ENCODE measurements around the gene ZDHHC18. TPM values are rescaled to one million over a fixed set of nuclear protein-coding genes. Genes with fewer than 3 reads are reported as not detected.

ZDHHC18 gene
- total RNA-seq, 4 donors from 2014 or later: 21.4 to 40.3 (median 31.7) TPM

DNA sequence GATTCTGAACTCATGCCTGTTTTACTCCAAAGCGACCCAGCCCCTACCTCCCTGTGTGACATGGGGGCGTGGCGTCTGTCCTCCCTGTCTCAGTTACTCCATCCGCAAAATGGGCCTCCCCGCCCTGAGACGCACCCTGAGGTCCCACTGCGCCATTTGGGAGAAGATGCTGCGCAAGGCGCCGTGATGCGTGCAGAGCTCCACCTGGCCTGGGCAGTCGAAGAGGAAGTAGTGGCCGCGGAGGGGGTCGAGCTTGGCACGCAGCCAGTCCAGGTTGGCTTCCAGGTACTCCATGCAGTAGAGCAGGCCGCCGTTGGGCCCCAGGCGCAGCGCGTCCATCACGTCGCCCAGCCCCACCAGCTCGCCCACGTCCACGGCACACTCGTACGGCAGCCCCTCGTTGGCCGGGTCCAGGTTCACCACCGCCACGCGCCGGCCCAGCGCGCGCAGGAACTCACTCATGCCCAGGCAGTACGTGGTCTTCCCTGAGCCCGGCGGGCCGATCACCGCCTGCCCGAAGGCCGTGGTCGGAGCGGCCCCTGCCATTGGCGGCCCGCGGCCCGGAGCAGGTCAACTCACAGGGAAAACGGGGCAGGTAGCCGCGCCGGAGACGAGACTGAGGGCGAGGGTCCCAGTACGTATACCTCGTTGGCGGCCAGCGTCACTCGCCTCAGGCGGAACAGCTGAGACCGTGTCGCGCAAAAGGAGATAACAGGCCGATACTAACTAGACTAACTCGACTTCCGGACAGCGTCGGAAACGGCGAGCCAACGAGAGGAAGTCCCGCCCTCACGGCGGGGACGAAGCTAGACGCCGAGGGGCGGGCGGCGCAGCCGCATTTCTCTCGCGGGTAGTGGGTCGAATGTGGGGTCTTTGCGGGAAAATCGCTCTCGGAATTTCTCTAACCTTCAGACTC lies 63.3 kb downstream of the ZDHHC18 start, which contains the start of gene GPN2:
Gene GPN2, minus strand, starts transcription at position 733 of the 916 bp plus-strand sequence. Its CDS starts 187 bp downstream, at position 546.
- TF ChIP-seq, protein P1, sequence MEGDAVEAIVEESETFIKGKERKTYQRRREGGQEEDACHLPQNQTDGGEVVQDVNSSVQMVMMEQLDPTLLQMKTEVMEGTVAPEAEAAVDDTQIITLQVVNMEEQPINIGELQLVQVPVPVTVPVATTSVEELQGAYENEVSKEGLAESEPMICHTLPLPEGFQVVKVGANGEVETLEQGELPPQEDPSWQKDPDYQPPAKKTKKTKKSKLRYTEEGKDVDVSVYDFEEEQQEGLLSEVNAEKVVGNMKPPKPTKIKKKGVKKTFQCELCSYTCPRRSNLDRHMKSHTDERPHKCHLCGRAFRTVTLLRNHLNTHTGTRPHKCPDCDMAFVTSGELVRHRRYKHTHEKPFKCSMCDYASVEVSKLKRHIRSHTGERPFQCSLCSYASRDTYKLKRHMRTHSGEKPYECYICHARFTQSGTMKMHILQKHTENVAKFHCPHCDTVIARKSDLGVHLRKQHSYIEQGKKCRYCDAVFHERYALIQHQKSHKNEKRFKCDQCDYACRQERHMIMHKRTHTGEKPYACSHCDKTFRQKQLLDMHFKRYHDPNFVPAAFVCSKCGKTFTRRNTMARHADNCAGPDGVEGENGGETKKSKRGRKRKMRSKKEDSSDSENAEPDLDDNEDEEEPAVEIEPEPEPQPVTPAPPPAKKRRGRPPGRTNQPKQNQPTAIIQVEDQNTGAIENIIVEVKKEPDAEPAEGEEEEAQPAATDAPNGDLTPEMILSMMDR (IDR thresholded peaks at IDR 0.05; ENCODE audit: low read depth): no peak

DNA sequence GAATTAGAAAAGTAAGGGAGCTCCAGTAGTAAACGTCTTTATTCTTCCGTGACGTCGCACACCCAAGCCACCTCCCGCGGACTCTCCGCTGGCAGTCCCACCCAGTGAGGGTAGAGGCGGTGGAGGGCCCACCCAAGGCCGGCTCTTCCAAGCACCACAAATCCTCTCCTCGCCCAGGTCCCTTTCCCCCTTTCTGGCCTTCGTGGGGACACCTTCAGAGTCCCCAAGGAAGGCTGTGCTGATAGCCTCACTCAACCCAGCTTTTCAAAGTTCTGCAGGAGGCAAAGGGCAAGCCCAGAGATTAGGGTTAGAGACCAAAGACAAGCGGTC lies 63.9 kb downstream of the ZDHHC18 start:
- TF ChIP-seq, protein P1 (IDR thresholded peaks at IDR 0.05; ENCODE audit: low read depth): no peak

DNA sequence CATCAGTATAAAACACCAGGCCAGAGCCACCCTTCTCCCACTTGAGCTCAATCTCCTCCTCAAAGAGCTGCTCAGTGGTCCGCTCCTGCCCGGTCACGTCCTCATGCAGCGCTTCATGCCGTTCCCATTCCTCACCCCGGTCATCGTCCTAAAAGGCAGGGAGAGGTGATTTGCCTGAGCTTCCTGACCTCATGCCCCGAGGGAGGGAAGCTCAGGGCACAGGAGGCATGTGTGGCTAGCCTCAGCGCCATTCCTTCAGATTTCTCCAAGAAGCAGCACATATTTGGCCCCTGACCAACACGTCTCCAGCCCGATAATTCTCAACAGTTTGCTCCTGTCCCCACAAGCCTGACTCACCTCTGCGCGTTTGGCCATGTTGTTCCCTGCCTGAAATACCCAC lies 67.8 kb downstream of the ZDHHC18 start:
- TF ChIP-seq, protein P1 (IDR thresholded peaks at IDR 0.05; ENCODE audit: low read depth): no peak

DNA sequence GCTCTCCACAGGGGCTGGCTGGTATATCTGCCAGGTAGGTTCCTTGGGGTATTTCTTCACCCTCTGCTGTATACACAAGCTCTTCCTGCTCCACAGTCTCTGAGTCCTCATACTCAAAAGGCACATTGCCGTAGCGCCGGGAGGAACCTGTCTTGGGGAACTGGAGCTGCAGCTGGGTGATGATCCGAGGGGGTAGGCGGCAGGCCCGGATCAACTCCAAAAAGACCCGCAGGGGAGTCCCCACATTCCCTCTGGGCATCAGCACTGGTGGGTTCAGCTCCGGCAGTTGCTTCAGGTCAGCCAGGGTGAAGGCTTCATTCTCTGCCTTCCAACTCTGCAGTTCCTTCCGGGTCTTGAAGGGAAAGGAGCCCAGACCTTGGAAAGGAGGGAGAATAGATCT lies 70.9 kb downstream of the ZDHHC18 start:
- TF ChIP-seq, protein P1 (IDR thresholded peaks at IDR 0.05; ENCODE audit: low read depth): no peak

DNA sequence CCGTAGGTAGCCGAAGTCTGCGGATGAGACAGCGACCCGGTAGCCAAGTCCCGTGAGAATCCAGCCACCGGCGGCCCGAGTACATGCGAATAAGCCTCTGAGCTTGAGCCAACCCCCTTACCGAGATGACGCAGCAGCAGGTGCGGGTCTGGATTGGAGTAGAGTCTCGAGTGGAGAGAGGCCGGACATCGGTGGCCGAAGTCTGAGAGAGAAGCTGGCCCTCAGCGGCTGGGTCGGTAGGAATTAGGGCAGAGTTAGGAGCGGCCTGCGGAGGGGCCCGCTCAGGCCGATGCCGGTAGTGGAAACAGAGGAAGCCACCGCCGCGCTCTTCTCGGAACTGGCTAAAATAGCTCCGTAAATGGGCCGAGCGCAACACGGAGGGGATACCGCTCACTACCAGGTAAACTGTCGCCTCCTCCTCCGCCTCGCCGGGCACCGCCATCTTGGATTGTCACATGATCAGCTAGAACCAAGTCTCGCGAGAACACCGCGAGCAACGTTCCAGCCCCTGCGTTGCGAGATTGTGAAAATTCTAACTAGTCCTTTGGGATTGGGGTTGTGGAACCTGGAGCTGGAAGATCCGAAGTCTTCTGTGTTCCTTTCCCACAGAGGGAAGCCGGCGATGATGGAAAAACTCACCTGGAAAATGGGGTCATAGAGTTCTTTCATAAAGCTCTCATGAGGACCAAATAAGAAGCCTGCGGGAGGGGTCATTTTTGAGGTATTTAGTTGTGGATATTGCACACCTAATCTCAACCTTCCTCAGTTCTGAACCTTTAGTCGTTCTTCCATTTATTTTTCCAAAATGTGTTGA lies 73.7 kb downstream of the ZDHHC18 start, which contains the start of gene GPATCH3:
Gene GPATCH3, minus strand, starts transcription at position 467 of the 814 bp plus-strand sequence. Its CDS starts 25 bp downstream, at position 442.
- TF ChIP-seq, protein P1 (IDR thresholded peaks at IDR 0.05; ENCODE audit: low read depth): no peak

DNA sequence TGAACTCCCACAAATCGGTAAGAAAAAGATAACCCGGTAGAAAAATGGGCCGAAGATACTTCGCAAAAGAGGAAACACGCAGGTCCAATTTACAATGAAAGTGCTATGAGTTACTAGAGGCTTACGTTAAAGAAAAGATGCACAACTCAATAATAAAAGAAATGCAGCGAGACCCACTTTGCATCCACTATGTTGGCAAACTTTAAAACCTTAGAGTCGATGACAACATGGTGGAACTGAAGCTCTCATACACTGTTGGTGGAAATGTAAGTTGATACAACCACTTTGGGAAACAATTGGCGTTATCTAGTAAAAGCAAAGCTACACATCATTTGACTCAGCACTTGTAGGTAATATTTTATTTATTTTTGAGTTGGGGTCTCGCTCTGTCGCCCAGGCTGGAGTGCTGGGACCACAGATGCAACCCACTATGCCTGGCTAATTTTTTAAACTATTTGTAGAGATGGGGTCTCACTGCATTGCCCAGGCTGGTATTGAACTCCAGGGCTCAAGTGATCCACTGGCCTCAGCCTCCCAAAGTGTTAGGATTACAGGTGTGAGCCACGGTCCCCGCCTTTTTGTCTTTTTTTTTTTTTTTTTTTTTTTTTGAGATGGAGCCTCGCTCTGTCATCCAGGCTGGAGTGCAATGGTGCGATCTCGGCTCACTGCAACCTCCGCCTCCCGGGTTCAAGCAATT lies 74.5 kb downstream of the ZDHHC18 start:
- TF ChIP-seq, protein P1 (IDR thresholded peaks at IDR 0.05; ENCODE audit: low read depth): no peak

Small RNA genes lying within 50 kb of the gene (small RNA-seq; reads per million reads assigned to genes)
- not detected for gene RN7SL165P

Other genes starting within 250 kb of the ZDHHC18 start
- gene ARID1A, start 130.7 kb upstream of the ZDHHC18 start, total RNA-seq: 10 to 100 TPM; 25.1 to 50.7 (median 31.3) TPM
- gene PIGV, start 38.7 kb upstream of the ZDHHC18 start, total RNA-seq: 10 to 100 TPM in 3 of 4 donors, 1 to 10 TPM in 1; 8.3 to 24.7 (median 19.2) TPM
- gene SFN, start 36.5 kb downstream of the ZDHHC18 start, total RNA-seq: not detected
- 10 to 100 TPM in 2 of 4 donors, 1 to 10 TPM in 2; 8.5 to 12.2 (median 9.9) TPM for gene GPN2, start 63.6 kb downstream of the ZDHHC18 start, total RNA-seq
- 10 to 100 TPM in 3 of 4 donors, 1 to 10 TPM in 1; 6.2 to 20.9 (median 14.4) TPM for gene GPATCH3, start 73.8 kb downstream of the ZDHHC18 start, total RNA-seq
- not detected for gene NR0B2, start 87.3 kb downstream of the ZDHHC18 start, total RNA-seq
- 10 to 100 TPM; 29.7 to 51.4 (median 37.1) TPM for gene NUDC, start 95.1 kb downstream of the ZDHHC18 start, total RNA-seq
- gene KDF1, start 133.8 kb downstream of the ZDHHC18 start, total RNA-seq: not detected
- gene TRNP1, start 167.0 kb downstream of the ZDHHC18 start, total RNA-seq: 1 to 10 TPM in 3 of 4 donors, under 1 TPM in 1; 0.34 to 3.8 (median 1.7) TPM
- 10 to 100 TPM in 1 of 4 donors, 1 to 10 TPM in 2, under 1 TPM in 1; 0.85 to 10.5 (median 2.6) TPM for gene TENT5B, start 186.2 kb downstream of the ZDHHC18 start, total RNA-seq

Measured in subcutaneous adipose tissue (tissue), 4 donors.